GM21825 (cell line): Measurements from ENCODE around the gene PDHA1.

Experiments used
- ATAC-seq: cut with Tn5 transposase; IDR thresholded peaks from one replicate; pipeline ENCODE4 v1.9.1; 2021; ENCODE audit warnings: mild to moderate bottlenecking, moderate library complexity; ENCODE audit not compliant: unreplicated experiment

The PDHA1 gene

DNA sequence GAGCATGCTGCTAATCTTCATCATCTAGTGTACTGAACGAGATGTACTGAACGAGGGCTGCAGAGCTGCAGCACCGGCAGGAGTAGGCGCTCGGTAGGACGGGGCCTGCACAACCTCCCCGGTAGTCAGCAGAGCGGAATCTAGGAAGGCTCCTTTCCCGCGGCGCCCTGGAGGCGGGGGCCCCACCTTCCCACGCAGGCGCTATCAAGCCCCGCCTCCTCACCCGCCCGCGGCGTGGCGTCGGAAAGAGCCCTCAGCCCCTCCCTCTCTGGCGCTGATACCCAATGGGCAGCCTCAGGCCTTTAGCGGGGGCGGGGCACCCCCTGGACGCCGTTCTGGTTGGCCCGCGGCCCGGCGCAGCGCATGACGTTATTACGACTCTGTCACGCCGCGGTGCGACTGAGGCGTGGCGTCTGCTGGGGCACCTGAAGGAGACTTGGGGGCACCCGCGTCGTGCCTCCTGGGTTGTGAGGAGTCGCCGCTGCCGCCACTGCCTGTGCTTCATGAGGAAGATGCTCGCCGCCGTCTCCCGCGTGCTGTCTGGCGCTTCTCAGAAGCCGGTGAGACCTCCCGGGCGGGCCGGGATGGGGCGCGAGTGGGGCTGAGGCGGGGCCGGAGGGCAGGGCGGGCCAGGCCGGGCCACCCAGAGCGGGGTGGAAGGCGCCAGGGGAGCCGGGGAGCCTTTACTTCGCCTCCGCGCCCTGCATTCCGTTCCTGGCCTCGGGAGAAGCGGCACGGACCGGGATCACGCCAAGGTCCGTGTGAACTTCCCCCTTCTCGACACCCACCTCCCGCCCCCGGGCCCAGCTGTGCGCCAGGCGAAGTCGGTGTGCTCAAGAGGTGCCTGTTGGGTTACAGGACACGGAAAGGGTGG lies at the start of gene PDHA1:
Gene PDHA1 (plus strand): TSS at position 393 of the 874 bp plus-strand sequence. CDS start 111 bp downstream, at position 504.
- peak; percentile 99 for ATAC-seq

DNA sequence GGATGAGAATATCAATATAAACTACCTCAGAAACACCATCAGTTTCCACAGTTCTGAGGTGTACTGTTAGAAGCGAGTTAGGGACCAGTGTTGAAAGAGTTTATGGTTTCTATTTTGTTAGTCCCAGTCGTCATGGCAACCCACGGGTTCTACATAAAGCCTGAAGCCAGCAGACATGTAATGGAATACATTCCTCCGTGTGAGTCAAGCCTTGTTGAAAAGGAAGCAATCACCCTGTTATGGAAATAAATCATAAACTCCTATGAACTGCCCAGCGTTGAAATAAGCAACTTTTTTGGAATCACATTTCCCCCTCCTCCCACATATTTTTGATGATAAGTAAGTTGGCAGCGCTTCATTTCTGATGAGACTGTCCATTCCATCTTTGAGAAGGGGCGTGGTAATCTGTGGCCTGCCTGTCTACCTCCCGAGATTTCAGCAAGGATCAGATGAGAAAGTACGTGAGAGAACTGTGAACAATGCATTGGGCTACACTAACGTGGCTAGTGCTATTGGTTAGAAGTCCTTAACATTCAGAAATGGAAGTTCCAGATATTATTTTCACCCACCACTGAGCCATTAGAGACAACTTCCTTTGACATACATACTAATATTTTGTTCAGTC lies 40.4 kb upstream of the PDHA1 start:
- no peak for ATAC-seq

- ATAC-seq, result no peak
These were observed 17.2 kb upstream of the PDHA1 start for GRCh38 chrX:19326567-19326966.

GRCh38 chrX:19331831-19332230 lies 11.9 kb upstream of the PDHA1 start:
- no peak for ATAC-seq

GRCh38 chrX:19332983-19333382 lies 10.7 kb upstream of the PDHA1 start:
- no peak for ATAC-seq

GRCh38 chrX:19334945-19335626 lies 8.6 kb upstream of the PDHA1 start:
- ATAC-seq, result no peak

DNA sequence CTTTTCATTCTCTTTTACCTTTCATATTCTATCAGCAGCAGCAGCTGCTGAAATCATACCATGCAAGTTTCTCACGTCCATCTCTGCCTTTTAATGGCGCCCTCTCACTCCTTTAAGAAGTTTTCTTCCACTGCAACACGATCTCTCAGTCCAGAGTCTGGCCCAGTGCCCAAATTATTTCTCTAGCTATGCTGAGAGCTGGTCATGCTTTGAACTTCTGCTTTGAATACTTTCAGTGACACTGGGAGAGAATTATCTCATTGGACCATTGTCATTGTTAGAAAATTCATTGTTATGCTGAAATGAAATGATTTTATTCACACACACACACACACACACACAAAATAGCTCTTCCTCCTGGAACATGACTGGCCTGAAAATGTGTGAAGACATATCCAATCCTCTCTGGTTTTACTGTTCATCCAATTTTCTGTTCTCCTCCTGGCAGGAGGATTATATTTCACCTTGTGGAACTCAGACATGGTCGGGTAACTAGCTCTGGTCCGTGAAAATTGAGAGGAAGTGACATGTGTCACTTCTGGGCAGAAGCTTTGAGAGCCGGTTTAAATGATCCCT lies 1.3 kb upstream of the PDHA1 start:
- ATAC-seq, result no peak

DNA sequence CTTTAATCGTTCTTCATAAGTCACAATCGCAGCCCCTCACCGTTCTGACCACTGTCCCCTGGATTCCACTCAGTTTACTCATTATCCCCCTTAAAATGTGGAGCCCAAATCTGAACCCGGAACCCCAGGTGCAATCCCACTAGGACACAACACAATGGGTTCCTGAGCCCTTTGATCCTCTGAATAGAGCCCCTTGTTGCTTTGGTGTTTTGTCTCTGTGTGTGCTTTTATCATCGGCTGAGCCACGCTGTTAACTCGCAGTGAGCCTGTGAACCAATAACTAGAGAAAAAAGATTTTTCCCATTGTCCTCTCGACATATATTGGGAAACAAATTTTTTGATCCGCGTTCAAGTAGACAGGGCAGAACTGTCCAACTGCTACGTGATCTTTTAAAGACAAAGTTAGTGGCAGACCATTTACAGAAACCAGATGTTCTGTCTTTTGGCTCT lies 617 bp upstream of the PDHA1 start:
- ATAC-seq, result no peak

DNA sequence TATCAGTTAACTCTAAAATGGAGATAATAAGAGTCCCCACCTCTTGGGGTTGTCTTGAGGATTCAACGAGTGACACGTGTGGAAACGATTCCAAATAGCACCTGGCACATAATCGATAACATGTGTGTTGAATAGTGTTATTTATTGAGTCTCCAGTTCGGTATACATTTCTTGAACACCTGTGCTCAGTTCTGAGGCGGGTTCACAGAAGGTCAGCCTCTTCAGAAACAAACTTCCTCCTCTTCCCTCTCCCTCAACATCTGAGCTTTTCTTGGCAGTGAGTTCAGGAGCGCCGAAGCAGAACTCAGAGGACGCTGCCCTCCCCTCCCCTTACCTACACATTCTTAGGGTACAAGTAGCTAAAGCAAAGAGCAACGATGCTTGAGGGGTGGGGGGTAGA lies 934 bp downstream of the PDHA1 start:
- ATAC-seq, result no peak

- ATAC-seq, result no peak
These were observed 4.2 kb downstream of the PDHA1 start for GRCh38 chrX:19347916-19348315.

- ATAC-seq, result no peak
These were observed 5.5 kb downstream of the PDHA1 start for GRCh38 chrX:19349264-19349663.

- peak; percentile 88 for ATAC-seq
These were observed 7.2 kb downstream of the PDHA1 start for GRCh38 chrX:19350941-19351384.

DNA sequence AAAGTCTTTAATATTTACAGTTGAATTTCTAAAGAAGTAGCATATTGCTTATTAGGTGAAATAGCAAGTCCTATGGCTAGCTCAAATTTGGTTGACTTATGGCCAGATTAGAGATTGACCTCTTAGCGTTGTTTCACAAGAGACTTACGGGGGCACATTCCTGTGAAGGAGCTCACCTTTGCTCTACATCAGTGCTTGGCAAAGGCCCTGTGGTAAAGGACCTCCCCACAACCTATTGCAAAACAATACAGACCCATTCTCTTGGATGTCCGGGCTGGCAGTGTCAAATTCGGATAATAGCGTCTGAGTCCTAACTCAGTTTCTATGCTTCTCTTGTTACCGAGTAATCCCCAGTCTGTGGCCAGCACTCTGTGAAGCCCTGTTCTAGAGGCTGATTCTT lies 10.9 kb downstream of the PDHA1 start:
- no peak for ATAC-seq

DNA sequence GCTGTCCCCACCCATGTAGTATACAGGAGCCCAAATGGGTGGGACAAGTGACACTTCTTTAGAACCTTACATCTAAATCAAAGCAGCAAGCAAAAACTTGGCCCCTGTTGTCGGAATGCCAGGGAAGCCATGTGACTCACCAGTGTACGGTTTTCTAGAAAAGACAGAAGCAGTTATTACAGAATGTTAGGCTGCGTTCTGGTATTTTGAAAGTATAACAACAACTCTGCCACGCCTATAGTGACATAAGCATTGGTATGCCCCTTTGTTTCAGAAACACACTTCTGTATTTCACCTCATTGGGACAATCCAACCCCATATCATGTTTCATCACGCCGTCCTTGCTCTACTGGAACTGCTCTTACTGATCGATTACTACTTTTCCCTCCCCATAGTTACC lies 14.8 kb downstream of the PDHA1 start:
- no peak for ATAC-seq

- no peak for ATAC-seq
These were observed 17.2 kb downstream of the PDHA1 start for GRCh38 chrX:19360903-19361302.

DNA sequence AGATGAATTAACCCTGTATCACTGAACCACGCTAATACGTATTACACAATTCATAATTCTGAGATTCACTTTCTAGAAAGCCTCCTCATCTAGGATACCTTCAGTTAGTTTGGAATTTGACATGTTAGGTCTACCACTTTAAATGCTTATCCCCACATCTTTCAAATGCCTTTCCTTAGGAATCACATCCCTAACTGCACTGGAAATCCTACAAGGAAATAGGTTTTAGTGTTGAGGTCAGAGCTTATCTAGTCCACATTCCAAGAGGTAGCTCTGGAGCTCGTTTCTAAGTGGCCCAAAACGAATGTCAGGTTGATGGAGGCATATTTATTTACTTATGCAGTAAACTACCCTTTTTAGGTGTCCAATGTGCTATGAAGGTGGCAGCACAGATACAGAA lies 18.0 kb downstream of the PDHA1 start:
- ATAC-seq, result no peak

GRCh38 chrX:19368576-19368975 lies 24.8 kb downstream of the PDHA1 start:
- ATAC-seq, result no peak

DNA sequence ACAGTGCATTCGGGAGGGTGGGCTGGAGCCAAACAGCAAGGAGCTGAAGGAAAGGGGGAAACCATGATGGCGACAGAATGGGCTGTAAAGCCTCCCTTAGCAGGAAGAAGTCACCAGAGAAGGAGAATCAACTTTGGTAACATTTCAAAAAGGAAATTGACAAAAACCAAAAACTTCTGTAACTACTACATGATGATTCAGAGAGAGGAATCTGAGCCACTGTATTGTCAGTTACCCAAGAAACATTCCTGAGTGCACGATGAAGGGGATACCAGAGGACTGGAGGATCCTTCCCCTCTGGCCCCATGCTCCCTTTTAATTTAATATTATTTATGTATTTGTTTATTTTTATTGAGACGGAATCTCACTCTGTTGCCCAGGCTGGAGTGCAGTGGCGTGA lies 26.3 kb downstream of the PDHA1 start:
- ATAC-seq, result no peak

DNA sequence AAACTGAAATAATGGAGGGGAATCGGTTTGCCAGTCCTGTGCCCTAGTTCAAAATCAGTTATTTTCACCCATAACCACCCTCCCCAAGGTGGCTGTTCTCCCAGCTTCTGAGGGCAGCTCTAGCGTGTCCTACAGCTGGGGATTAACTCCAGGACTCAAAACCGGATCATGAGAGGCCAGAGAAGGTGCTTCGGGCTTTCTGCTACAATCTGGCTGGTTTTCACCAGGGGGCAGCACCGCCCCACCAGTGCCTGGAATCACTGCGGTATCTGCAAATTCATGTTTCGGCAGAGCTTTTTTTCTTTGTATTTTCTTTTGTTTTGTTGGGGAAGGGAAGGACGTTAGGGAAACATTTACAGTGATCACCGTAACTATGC lies 28.4 kb downstream of the PDHA1 start:
- ATAC-seq, result no peak

- ATAC-seq, result no peak
These were observed 29.0 kb downstream of the PDHA1 start for GRCh38 chrX:19372547-19373331.
